Panc1 (cell line): ENCODE results near the gene CERKL.

ENCODE experiments used
- POLR2AphosphoS5 ChIP-seq: IDR thresholded peaks from 2 replicates; pipeline ENCODE4 v1.6.1; 2012; ENCODE audit warnings: mild to moderate bottlenecking, low read depth, low read length, moderate library complexity
- SIN3A ChIP-seq: IDR thresholded peaks from 2 replicates; pipeline ENCODE4 v1.6.1; 2012; ENCODE audit warnings: low read depth, mild to moderate bottlenecking, low read length, moderate library complexity, borderline replicate concordance; ENCODE audit not compliant: insufficient read depth
- TCF7L2 ChIP-seq: IDR thresholded peaks from 2 replicates; pipeline ENCODE4 v1.6.1; 2011; ENCODE audit warnings: mild to moderate bottlenecking, low read depth, low read length, inconsistent platforms
- TF ChIP-seq, protein P1 (sequence below): fragments of 450-650 bp; IDR thresholded peaks from 2 replicates; pipeline ENCODE4 v1.5.1; 2017; ENCODE audit warnings: mild to moderate bottlenecking
- TF ChIP-seq, protein P2 (sequence below), 2 experiments: IDR thresholded peaks; 2 replicates each; pipeline ENCODE4 v1.6.1; 2011 to 2012; ENCODE audit warnings: low read depth in 2 of 2, control low read depth in 1 of 2, low read length in 1 of 2, mild to moderate bottlenecking in 1 of 2, moderate library complexity in 1 of 2; ENCODE audit not compliant: insufficient read depth in 1 of 2

- TF ChIP-seq, protein P1, sequence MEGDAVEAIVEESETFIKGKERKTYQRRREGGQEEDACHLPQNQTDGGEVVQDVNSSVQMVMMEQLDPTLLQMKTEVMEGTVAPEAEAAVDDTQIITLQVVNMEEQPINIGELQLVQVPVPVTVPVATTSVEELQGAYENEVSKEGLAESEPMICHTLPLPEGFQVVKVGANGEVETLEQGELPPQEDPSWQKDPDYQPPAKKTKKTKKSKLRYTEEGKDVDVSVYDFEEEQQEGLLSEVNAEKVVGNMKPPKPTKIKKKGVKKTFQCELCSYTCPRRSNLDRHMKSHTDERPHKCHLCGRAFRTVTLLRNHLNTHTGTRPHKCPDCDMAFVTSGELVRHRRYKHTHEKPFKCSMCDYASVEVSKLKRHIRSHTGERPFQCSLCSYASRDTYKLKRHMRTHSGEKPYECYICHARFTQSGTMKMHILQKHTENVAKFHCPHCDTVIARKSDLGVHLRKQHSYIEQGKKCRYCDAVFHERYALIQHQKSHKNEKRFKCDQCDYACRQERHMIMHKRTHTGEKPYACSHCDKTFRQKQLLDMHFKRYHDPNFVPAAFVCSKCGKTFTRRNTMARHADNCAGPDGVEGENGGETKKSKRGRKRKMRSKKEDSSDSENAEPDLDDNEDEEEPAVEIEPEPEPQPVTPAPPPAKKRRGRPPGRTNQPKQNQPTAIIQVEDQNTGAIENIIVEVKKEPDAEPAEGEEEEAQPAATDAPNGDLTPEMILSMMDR: no peak
- TF ChIP-seq POLR2AphosphoS5 (no peak), SIN3A (no peak), TCF7L2 (no peak)
- TF ChIP-seq, protein P2, sequence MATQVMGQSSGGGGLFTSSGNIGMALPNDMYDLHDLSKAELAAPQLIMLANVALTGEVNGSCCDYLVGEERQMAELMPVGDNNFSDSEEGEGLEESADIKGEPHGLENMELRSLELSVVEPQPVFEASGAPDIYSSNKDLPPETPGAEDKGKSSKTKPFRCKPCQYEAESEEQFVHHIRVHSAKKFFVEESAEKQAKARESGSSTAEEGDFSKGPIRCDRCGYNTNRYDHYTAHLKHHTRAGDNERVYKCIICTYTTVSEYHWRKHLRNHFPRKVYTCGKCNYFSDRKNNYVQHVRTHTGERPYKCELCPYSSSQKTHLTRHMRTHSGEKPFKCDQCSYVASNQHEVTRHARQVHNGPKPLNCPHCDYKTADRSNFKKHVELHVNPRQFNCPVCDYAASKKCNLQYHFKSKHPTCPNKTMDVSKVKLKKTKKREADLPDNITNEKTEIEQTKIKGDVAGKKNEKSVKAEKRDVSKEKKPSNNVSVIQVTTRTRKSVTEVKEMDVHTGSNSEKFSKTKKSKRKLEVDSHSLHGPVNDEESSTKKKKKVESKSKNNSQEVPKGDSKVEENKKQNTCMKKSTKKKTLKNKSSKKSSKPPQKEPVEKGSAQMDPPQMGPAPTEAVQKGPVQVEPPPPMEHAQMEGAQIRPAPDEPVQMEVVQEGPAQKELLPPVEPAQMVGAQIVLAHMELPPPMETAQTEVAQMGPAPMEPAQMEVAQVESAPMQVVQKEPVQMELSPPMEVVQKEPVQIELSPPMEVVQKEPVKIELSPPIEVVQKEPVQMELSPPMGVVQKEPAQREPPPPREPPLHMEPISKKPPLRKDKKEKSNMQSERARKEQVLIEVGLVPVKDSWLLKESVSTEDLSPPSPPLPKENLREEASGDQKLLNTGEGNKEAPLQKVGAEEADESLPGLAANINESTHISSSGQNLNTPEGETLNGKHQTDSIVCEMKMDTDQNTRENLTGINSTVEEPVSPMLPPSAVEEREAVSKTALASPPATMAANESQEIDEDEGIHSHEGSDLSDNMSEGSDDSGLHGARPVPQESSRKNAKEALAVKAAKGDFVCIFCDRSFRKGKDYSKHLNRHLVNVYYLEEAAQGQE (IDR thresholded peaks at IDR 0.05; ENCODE audit: insufficient read depth in 1 of 2, low read depth in 2 of 2, low read length in 1 of 2): no peak
Observed at GRCh38 chr2:181536730-181537129, 120.2 kb downstream of the CERKL start.
